ENCODE measurements around the gene TRPC3. TPM values are rescaled to one million over a fixed set of nuclear protein-coding genes. Genes with fewer than 3 reads are reported as not detected.
A peak's percentile ranks its signal among the peaks of the same experiment; 100 is the strongest.

Gene TRPC3
- polyA plus RNA-seq, 4 donors, result 1.0 to 1.3 (median 1.1) TPM

GRCh38 chr4:121877041-121877773 lies 74.7 kb downstream of the TRPC3 start:
- DNase-seq (ENCODE audit: low read depth in 4 of 4, low spot score in 2 of 4), result no peak

GRCh38 chr4:121876070-121876469 lies 75.8 kb downstream of the TRPC3 start:
- DNase-seq (ENCODE audit: low read depth in 4 of 4, low spot score in 2 of 4), result no peak

GRCh38 chr4:121875652-121876051 lies 76.2 kb downstream of the TRPC3 start:
- no peak for DNase-seq (ENCODE audit: low read depth in 4 of 4, low spot score in 2 of 4)

GRCh38 chr4:121873604-121874003 lies 78.3 kb downstream of the TRPC3 start:
- DNase-seq (ENCODE audit: low read depth in 4 of 4, low spot score in 2 of 4), result no peak

GRCh38 chr4:121869841-121870822 lies 81.7 kb downstream of the TRPC3 start, which contains the start of gene BBS7:
BBS7 (minus strand) TSS chr4:121870474; CDS start chr4:121870313, 161 bp downstream.
- DNase-seq (ENCODE audit: low read depth in 4 of 4, low spot score in 2 of 4), result peak; percentile 90 to 98 (median 94)

- no peak for DNase-seq (ENCODE audit: low read depth in 4 of 4, low spot score in 2 of 4)
Observed at GRCh38 chr4:121863799-121864198, 88.1 kb downstream of the TRPC3 start.

GRCh38 chr4:121861426-121861825 lies 90.4 kb downstream of the TRPC3 start:
- no peak for DNase-seq (ENCODE audit: low read depth in 4 of 4, low spot score in 2 of 4)

- no peak for DNase-seq (ENCODE audit: low read depth in 4 of 4, low spot score in 2 of 4)
Observed at GRCh38 chr4:121860121-121860520, 91.7 kb downstream of the TRPC3 start.

GRCh38 chr4:121851354-121851753 lies 100.5 kb downstream of the TRPC3 start:
- no peak for DNase-seq (ENCODE audit: low read depth in 4 of 4, low spot score in 2 of 4)

- no peak for DNase-seq (ENCODE audit: low read depth in 4 of 4, low spot score in 2 of 4)
Observed at GRCh38 chr4:121846662-121847061, 105.2 kb downstream of the TRPC3 start.

GRCh38 chr4:121842862-121843261 lies 109.0 kb downstream of the TRPC3 start:
- DNase-seq (ENCODE audit: low read depth in 4 of 4, low spot score in 2 of 4), result no peak

- DNase-seq (ENCODE audit: low read depth in 4 of 4, low spot score in 2 of 4), result no peak
Observed at GRCh38 chr4:121838136-121838535, 113.7 kb downstream of the TRPC3 start.

- no peak for DNase-seq (ENCODE audit: low read depth in 4 of 4, low spot score in 2 of 4)
Observed at GRCh38 chr4:121829511-121829910, 122.3 kb downstream of the TRPC3 start.

Other genes with a start within 250 kb of the TRPC3 start
- gene SMIM43, start 186.9 kb downstream of the TRPC3 start, polyA plus RNA-seq (ENCODE audit: insufficient read length in 4 of 4), result under 1 TPM; 0.58 to 0.88 (median 0.68) TPM
- gene EXOSC9, start 150.7 kb downstream of the TRPC3 start, polyA plus RNA-seq (ENCODE audit: insufficient read length in 4 of 4), result 10 to 100 TPM; 48.4 to 60.3 (median 51.9) TPM
- gene CCNA2, start 128.2 kb downstream of the TRPC3 start, polyA plus RNA-seq (ENCODE audit: insufficient read length in 4 of 4), result 10 to 100 TPM; 33.1 to 36.0 (median 34.9) TPM
- gene BBS7, start 81.6 kb downstream of the TRPC3 start, polyA plus RNA-seq (ENCODE audit: insufficient read length in 4 of 4), result 10 to 100 TPM; 22.8 to 28.1 (median 24.8) TPM
- gene BLTP1, start 200.3 kb upstream of the TRPC3 start, polyA plus RNA-seq (ENCODE audit: insufficient read length in 4 of 4), result 10 to 100 TPM; 65.4 to 97.0 (median 78.7) TPM

All from left renal cortex interstitium (tissue), 4 donors.